Body of pancreas (tissue), 4 donors: Measurements from ENCODE around the gene ALS2CL.

Experiments
- CTCF ChIP-seq, 7 experiments: fragments of 450-650 bp in 4 of 7; fragments of 200-600 bp in 3 of 7; sonication (generic) in 3 of 7; IDR thresholded peaks; one replicate each; pipeline ENCODE4 v1.5.1; 2016 to 2019; ENCODE audit warnings: antibody characterized with exemption in 7 of 7
- POLR2A ChIP-seq, 3 donors: fragments of 450-650 bp; IDR thresholded peaks; one replicate each; pipeline ENCODE4 v1.6.1; 2016; ENCODE audit warnings: antibody characterized with exemption in 3 of 3, mild to moderate bottlenecking in 2 of 3

- TF ChIP-seq POLR2A (IDR thresholded peaks at IDR 0.05) (no peak), CTCF (IDR thresholded peaks at IDR 0.05) (no peak)
Observed at GRCh38 chr3:46674031-46674845, 19.2 kb downstream of the ALS2CL start.
